H1 (cell line): ENCODE results near the gene CSNK1D. TPM values are rescaled to one million over a fixed set of nuclear protein-coding genes. Genes with fewer than 3 reads are reported as not detected.

Source experiments
- CTCF ChIA-PET: fragments of 300-600 bp; sonication (Branson Sonifier 250); formaldehyde crosslinking; loops from one replicate; lab custom pipeline; 2021; ENCODE audit not compliant: partially characterized antibody; lab: Charles Lee
- POLR2A ChIA-PET: fragments of 300-600 bp; sonication (Branson Sonifier 250); formaldehyde crosslinking; loops from one replicate; lab custom pipeline; 2021; ENCODE audit warnings: inconsistent platforms; ENCODE audit not compliant: partially characterized antibody; lab: Charles Lee
- DNase-seq, 2 experiments: peaks; one replicate each; pipeline versions ENCODE4 v3.0.0 to v3.0.0-alpha.2; 2010 to 2022; ENCODE audit warnings: low spot score in 2 of 2, low read depth in 1 of 2, mixed read lengths in 1 of 2
- FAIRE-seq: peaks from 2 replicates; lab custom pipeline; 2011; peaks lifted over from hg19 to GRCh38; lab: Jason Lieb, UNC
- H2AFZ ChIP-seq: 2 replicates; pipeline ENCODE4 v1.8.1; 2012; ENCODE audit warnings: low read length, inconsistent platforms
- H2AK5ac ChIP-seq: 2 replicates; pipeline ENCODE4 v1.6.1; 2013; ENCODE audit warnings: low read depth, low read length
- H2BK120ac ChIP-seq: replicated peaks from 2 replicates; pipeline ENCODE3; 2013; ENCODE audit warnings: low read depth, low read length, inconsistent platforms
- H2BK12ac ChIP-seq: 2 replicates; pipeline ENCODE4 v1.6.1; 2013; ENCODE audit warnings: low read depth, low read length
- H2BK15ac ChIP-seq: 2 replicates; pipeline ENCODE4 v1.6.1; 2013; ENCODE audit warnings: low read length
- H2BK20ac ChIP-seq: 2 replicates; pipeline ENCODE4 v1.6.1; 2013; ENCODE audit warnings: low read length
- H2BK5ac ChIP-seq: 2 replicates; pipeline ENCODE4 v1.6.1; 2013; ENCODE audit warnings: low read depth, low read length
- H3K14ac ChIP-seq: 2 replicates; pipeline ENCODE4 v1.6.1; 2013; ENCODE audit warnings: inconsistent platforms; ENCODE audit not compliant: insufficient read length
- H3K18ac ChIP-seq: 2 replicates; pipeline ENCODE4 v1.6.1; 2013; ENCODE audit warnings: low read length; ENCODE audit errors: extremely low read depth
- H3K23ac ChIP-seq: 2 replicates; pipeline ENCODE4 v1.6.1; 2013; ENCODE audit warnings: inconsistent platforms; ENCODE audit not compliant: insufficient read length
- H3K23me2 ChIP-seq: 2 replicates; pipeline ENCODE4 v1.6.1; 2013; ENCODE audit warnings: low read depth, low read length
- H3K27ac ChIP-seq: 2 replicates; pipeline ENCODE4 v1.6.1; 2011; ENCODE audit warnings: low read depth, low read length, inconsistent platforms
- H3K27me3 ChIP-seq, 4 experiments: replicated peaks in 1 of 4; 1 replicate in 1 of 4; 2 replicates in 3 of 4; pipeline versions ENCODE4 v1.6.1 to v1.8.1; 2011 to 2013; ENCODE audit warnings: low read length in 3 of 4, mild to moderate bottlenecking in 3 of 4, inconsistent platforms in 2 of 4, mixed read lengths in 2 of 4, moderate library complexity in 1 of 4; ENCODE audit not compliant: control insufficient read depth in 3 of 4, insufficient read depth in 3 of 4; ENCODE audit errors: extremely low read depth in 1 of 4
- H3K36me3 ChIP-seq, 4 experiments: 2 replicates each; pipeline versions ENCODE4 v1.6.1 to v1.8.1; 2011 to 2013; ENCODE audit warnings: mild to moderate bottlenecking in 4 of 4, low read length in 3 of 4, moderate library complexity in 2 of 4, control low read depth in 1 of 4, inconsistent platforms in 1 of 4; ENCODE audit not compliant: insufficient read depth in 4 of 4, control insufficient read depth in 2 of 4
- H3K4ac ChIP-seq: replicated peaks from 2 replicates; pipeline ENCODE3; 2013; ENCODE audit warnings: low read length, low read depth, mixed read lengths, inconsistent platforms; ENCODE audit not compliant: insufficient read length
- H3K4me1 ChIP-seq, 4 experiments: replicated peaks in 1 of 4; 1 replicate in 1 of 4; 2 replicates in 3 of 4; pipeline versions ENCODE4 v1.6.1 to v1.8.1; 2011 to 2013; ENCODE audit warnings: low read length in 3 of 4, inconsistent platforms in 2 of 4, mixed read lengths in 1 of 4; ENCODE audit not compliant: insufficient read depth in 4 of 4, control insufficient read depth in 3 of 4
- H3K4me2 ChIP-seq, 2 experiments: 2 replicates each; pipeline versions ENCODE4 v1.6.1 to v1.8.1; 2011 to 2013; ENCODE audit warnings: low read depth in 2 of 2, low read length in 2 of 2, control low read depth in 1 of 2, inconsistent platforms in 1 of 2, mild to moderate bottlenecking in 1 of 2; ENCODE audit not compliant: insufficient read depth in 1 of 2
- H3K4me3 ChIP-seq, 4 experiments: fragments of 200-600, 300-600 bp in 1 of 4; sonication (generic), shearing (Covaris generic), sonication (Bioruptor Twin) in 1 of 4; 2 replicates each; pipeline versions ENCODE4 v1.5.1 to v1.8.1; 2011 to 2016; ENCODE audit warnings: low read length in 4 of 4, low read depth in 3 of 4, control low read depth in 2 of 4, inconsistent platforms in 2 of 4, mild to moderate bottlenecking in 2 of 4, mixed read lengths in 1 of 4, moderate library complexity in 1 of 4; ENCODE audit not compliant: insufficient read depth in 2 of 4; ENCODE audit errors: extremely low read depth in 1 of 4
- H3K56ac ChIP-seq: replicated peaks from 2 replicates; pipeline ENCODE3; 2013; ENCODE audit warnings: low read depth, mild to moderate bottlenecking, mixed read lengths, low read length, inconsistent platforms; ENCODE audit not compliant: insufficient read length
- H3K79me1 ChIP-seq: 2 replicates; pipeline ENCODE4 v1.6.1; 2013; ENCODE audit warnings: low read depth, low read length, control low read depth
- H3K79me2 ChIP-seq, 2 experiments: 2 replicates each; pipeline versions ENCODE4 v1.6.1 to v1.8.1; 2012 to 2013; ENCODE audit warnings: low read length in 2 of 2, mild to moderate bottlenecking in 2 of 2, inconsistent platforms in 1 of 2; ENCODE audit not compliant: insufficient read depth in 2 of 2, control insufficient read depth in 1 of 2
- H3K9ac ChIP-seq, 4 experiments: replicated peaks in 1 of 4; 1 replicate in 1 of 4; 2 replicates in 3 of 4; pipeline versions ENCODE4 v1.6.1 to v1.8.1; 2011 to 2013; ENCODE audit warnings: low read depth in 3 of 4, low read length in 3 of 4, control low read depth in 2 of 4, mild to moderate bottlenecking in 2 of 4, moderate library complexity in 2 of 4, inconsistent platforms in 1 of 4; ENCODE audit errors: extremely low read depth in 1 of 4
- H3K9me3 ChIP-seq, 2 experiments: 2 replicates each; pipeline versions ENCODE4 v1.6.1 to v1.8.1; 2012 to 2013; ENCODE audit warnings: mild to moderate bottlenecking in 2 of 2, moderate library complexity in 2 of 2, control low read depth in 1 of 2, inconsistent platforms in 1 of 2, low read depth in 1 of 2, low read length in 1 of 2, mixed read lengths in 1 of 2; ENCODE audit not compliant: insufficient read depth in 2 of 2
- H4K20me1 ChIP-seq, 2 experiments: replicated peaks in 1 of 2; 2 replicates each; pipeline versions ENCODE3 to v1.8.1; 2011 to 2013; ENCODE audit warnings: inconsistent platforms in 2 of 2, low read length in 2 of 2, mild to moderate bottlenecking in 1 of 2; ENCODE audit not compliant: insufficient read depth in 2 of 2, control insufficient read depth in 1 of 2
- H4K5ac ChIP-seq: 2 replicates; pipeline ENCODE4 v1.6.1; 2013; ENCODE audit warnings: low read length, low read depth, mixed read lengths, inconsistent platforms; ENCODE audit not compliant: insufficient read length
- H4K8ac ChIP-seq: 2 replicates; pipeline ENCODE4 v1.8.0; 2013; ENCODE audit warnings: mild to moderate bottlenecking, moderate library complexity, low read length, inconsistent platforms; ENCODE audit not compliant: insufficient read depth; ENCODE audit errors: extremely low read depth
- H4K91ac ChIP-seq: replicated peaks from 2 replicates; pipeline ENCODE3; 2013; ENCODE audit warnings: low read length, mixed read lengths, inconsistent platforms; ENCODE audit not compliant: insufficient read length
- MAX ChIP-seq: IDR thresholded peaks from 2 replicates; pipeline ENCODE4 v1.6.1; 2012; ENCODE audit warnings: inconsistent platforms
- RAD21 ChIP-seq, 2 experiments: IDR thresholded peaks in 1 of 2; conservative IDR thresholded peaks in 1 of 2; 2 replicates each; pipeline ENCODE4 v1.6.1; 2011; ENCODE audit warnings: low read depth in 2 of 2, low read length in 2 of 2, improper control_type of control experiment in 1 of 2, inconsistent platforms in 1 of 2, mild to moderate bottlenecking in 1 of 2, moderate library complexity in 1 of 2
- RBBP5 ChIP-seq: IDR thresholded peaks from 2 replicates; pipeline ENCODE4 v1.7.1; 2012; ENCODE audit warnings: low read depth, mild to moderate bottlenecking, inconsistent platforms, low read length, moderate library complexity, borderline replicate concordance
- SAP30 ChIP-seq: fragments of 300-600 bp; sonication (generic); IDR thresholded peaks from 2 replicates; pipeline ENCODE4 v1.7.1; 2012; ENCODE audit warnings: low read length, moderate library complexity, mild to moderate bottlenecking, inconsistent platforms; ENCODE audit not compliant: insufficient read depth, insufficient replicate concordance
- TAF1 ChIP-seq: IDR thresholded peaks from 2 replicates; pipeline ENCODE4 v1.6.1; 2011; ENCODE audit warnings: mild to moderate bottlenecking, low read depth, low read length
- TCF12 ChIP-seq: IDR thresholded peaks from 2 replicates; pipeline ENCODE4 v1.6.1; 2011; ENCODE audit warnings: low read depth, mild to moderate bottlenecking, low read length
- WGBS, 2 experiments: shearing (Covaris generic) in 1 of 2; methylation state at CpG; one replicate each; pipeline versions ENCODE4 v1.1.6 to v1.1.7; 2013 to 2015; ENCODE audit warnings: low lambda C conversion rate in 2 of 2, mixed read lengths in 2 of 2, inconsistent platforms in 1 of 2, low coverage in 1 of 2, missing lambda C conversion rate in 1 of 2; ENCODE audit not compliant: insufficient replicate concordance in 2 of 2, insufficient coverage in 1 of 2, insufficient read length in 1 of 2; ENCODE audit errors: extremely low coverage in 1 of 2, missing lambda C conversion rate in 1 of 2; 5-methylcytosine and 5-hydroxymethylcytosine counted together
- polyA plus RNA-seq, 7 experiments: library from polyadenylated mRNA; depleted of rRNA in 3 of 7; stranded (reverse) in 5 of 7; unstranded in 2 of 7; fragments of >200 nt in 5 of 7; fragments of 200-250 nt in 2 of 7; gene quantifications; 1 replicate in 5 of 7; 2 replicates in 1 of 7; 4 replicates in 1 of 7; pipeline versions ENCODE4 v1.2.1 to v1.2.3, GENCODE V29; 2011 to 2013; ENCODE audit warnings: missing spikeins in 2 of 7, mixed read lengths in 2 of 7
- total RNA-seq: library from RNA; stranded (reverse); fragmentation: NEBNext Ultra II Directional; extraction: Animal tissue kit (Norgen Biotek cat#: 25700); gene quantifications from 2 replicates; pipeline ENCODE4 v1.2.1, GENCODE V29; 2021

The CSNK1D gene
- total and polyA plus RNA-seq, 2 of the 8 experiments (the other 6 are each of a cell fraction or from before 2014, with no cell fraction given): 73.5 to 103 TPM

GRCh38 chr17:82221341-82221902 lies 52.1 kb downstream of the CSNK1D start:
- CTCF ChIA-PET: interaction anchor here (2.9 kb wide), 1 partner anchor 8 kb away, joined by 9 read pairs; the partner anchor contains the start of gene SLC16A3
- H4K8ac ChIP-seq: no peak overlapping the region

More at GRCh38 chr17:82221341-82221902, 52.1 kb downstream of the CSNK1D start:
- TF ChIP-seq RBBP5 (no peak), MAX (no peak), TCF12 (no peak), SAP30 (no peak), RAD21 (IDR thresholded peaks at IDR 0.05 in 1 of 2, conservative IDR thresholded peaks at IDR 0.05 in 1 of 2; ENCODE audit: low read depth in 2 of 2, low read length in 2 of 2) (no peak), TAF1 (no peak)
- TF ChIP-seq, all 59 proteins: peak for 0
- Histone ChIP-seq H3K4ac (no peak overlapping the region), H3K4me1 (no peaks in the 10 kb centered on the region), H3K23me2 (no peaks in the 10 kb centered on the region), H4K20me1 (peaks cover 0 to 1% of the 10 kb centered on the region in 2 experiments), H2BK15ac (no peak overlapping the region), H2AK5ac (no peak overlapping the region), H3K79me2 (no peaks in the 10 kb centered on the region), H3K79me1 (no peaks in the 10 kb centered on the region; the same call in 1 of the 2 replicates), H2BK20ac (no peak overlapping the region), H3K4me3 (no peak overlapping the region), H3K56ac (no peak overlapping the region), H3K14ac (no peak overlapping the region), H3K23ac (no peak overlapping the region), H4K5ac (no peak overlapping the region), H4K91ac (no peak overlapping the region), H2BK12ac (no peak overlapping the region), H3K9ac (no peak overlapping the region), H3K27me3 (peaks cover 0 to 4% (median 2%) of the 10 kb centered on the region in 4 experiments; a peak in 4 of 7 replicates), H2BK120ac (no peak overlapping the region), H3K27ac (no peak overlapping the region), H3K36me3 (no peaks in the 10 kb centered on the region), H2AFZ (no peak overlapping the region), H3K18ac (no peak overlapping the region), H2BK5ac (no peak overlapping the region), H3K9me3 (no peaks in the 10 kb centered on the region), H3K4me2 (no peak overlapping the region)
- 85% methylated on average over 10 of the region's 10 CpGs; no CpG with 5 or more reads in 1 of the 2 experiments for WGBS, 2 experiments
- DNase-seq (no peak), FAIRE-seq (no peak)
- POLR2A ChIA-PET: no interaction called here
